KMS-11 (cell line): ENCODE results near the gene CHAF1B.

Experiments
- H2AFZ ChIP-seq: fragments of 200-600 bp; sonication (generic); 2 replicates; pipeline ENCODE4 v1.6.1; 2016; ENCODE audit warnings: antibody characterized with exemption, mixed run types, low read depth
- H3K27ac ChIP-seq: fragments of 200-600 bp; sonication (generic); 2 replicates; pipeline ENCODE4 v1.6.1; 2016; ENCODE audit warnings: mild to moderate bottlenecking, mixed run types
- H3K27me3 ChIP-seq: fragments of 200-600 bp; sonication (generic); 2 replicates; pipeline ENCODE4 v1.6.1; 2017; ENCODE audit warnings: mild to moderate bottlenecking, low read depth, mixed run types, moderate library complexity; ENCODE audit not compliant: insufficient read depth
- H3K36me3 ChIP-seq: fragments of 200-600 bp; sonication (generic); 2 replicates; pipeline ENCODE4 v1.6.1; 2017; ENCODE audit warnings: mild to moderate bottlenecking, mixed run types; ENCODE audit not compliant: insufficient read depth
- H3K4me1 ChIP-seq: fragments of 200-600 bp; sonication (generic); 2 replicates; pipeline ENCODE4 v1.6.1; 2016; ENCODE audit warnings: mild to moderate bottlenecking, low read depth, mixed run types; ENCODE audit not compliant: poor library complexity, severe bottlenecking
- H3K4me2 ChIP-seq: fragments of 200-600 bp; sonication (generic); 2 replicates; pipeline ENCODE4 v1.7.0; 2016; ENCODE audit warnings: mild to moderate bottlenecking, mixed run types
- H3K4me3 ChIP-seq: fragments of 200-600 bp; sonication (generic); IDR thresholded peaks from 2 replicates; pipeline ENCODE4 v1.6.1; 2017; ENCODE audit warnings: low read depth, low read length, mixed read lengths; ENCODE audit not compliant: insufficient read depth
- H3K79me2 ChIP-seq: fragments of 200-600 bp; sonication (generic); 2 replicates; pipeline ENCODE4 v1.6.1; 2016; ENCODE audit warnings: low read depth, mixed run types; ENCODE audit not compliant: insufficient read depth
- H3K9ac ChIP-seq: fragments of 200-600 bp; sonication (generic); 2 replicates; pipeline ENCODE4 v1.6.1; 2016; ENCODE audit warnings: mild to moderate bottlenecking, mixed run types
- H4K20me1 ChIP-seq: fragments of 200-600 bp; sonication (generic); 2 replicates; pipeline ENCODE4 v1.6.1; 2016; ENCODE audit warnings: mild to moderate bottlenecking, mixed run types; ENCODE audit not compliant: insufficient read depth
- CTCF ChIP-seq: fragments of 200-600 bp; sonication (generic); conservative IDR thresholded peaks from 2 replicates; pipeline ENCODE4 v1.6.1; 2017; ENCODE audit warnings: low read depth, mild to moderate bottlenecking, antibody characterized with exemption, low read length, moderate library complexity, mixed read lengths

The CHAF1B gene

GRCh38 chr21:36463991-36464390 lies 78.8 kb downstream of the CHAF1B start:
- H3K27me3 ChIP-seq = no peaks in the 10 kb centered on the region
- H3K4me3 ChIP-seq = no peak overlapping the region
- no peaks in the 10 kb centered on the region for H3K36me3 ChIP-seq
- no peak for TF ChIP-seq CTCF
- no peak overlapping the region for H2AFZ ChIP-seq
- no peak overlapping the region for H3K27ac ChIP-seq
- no peak overlapping the region for H3K9ac ChIP-seq
- H3K4me1 ChIP-seq = no peaks in the 10 kb centered on the region
- H4K20me1 ChIP-seq = no peaks in the 10 kb centered on the region
- H3K79me2 ChIP-seq = no peaks in the 10 kb centered on the region
- no peak overlapping the region for H3K4me2 ChIP-seq

DNA sequence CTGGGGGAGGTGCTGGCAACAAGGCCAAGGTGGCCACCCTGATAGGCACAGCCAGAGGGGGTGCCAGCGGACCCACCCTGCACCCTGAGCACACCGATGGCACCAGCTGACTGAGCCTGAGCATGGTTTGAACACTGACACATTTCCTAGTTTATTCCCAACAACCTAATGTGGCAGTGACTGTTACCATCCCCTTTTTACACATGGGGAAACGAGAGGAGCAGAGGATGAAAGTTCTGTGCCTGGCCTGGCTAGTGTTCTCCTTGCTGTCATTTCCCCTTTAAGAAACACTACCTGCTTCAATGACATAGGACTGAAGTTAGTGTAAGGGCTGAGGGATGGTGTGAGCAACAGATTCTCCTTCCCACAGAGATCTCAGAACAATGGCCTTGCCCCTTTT lies 79.4 kb downstream of the CHAF1B start:
- TF ChIP-seq CTCF = no peak
- Histone ChIP-seq H4K20me1 (no peaks in the 10 kb centered on the region), H3K36me3 (no peaks in the 10 kb centered on the region), H3K4me3 (no peak overlapping the region), H3K4me1 (no peaks in the 10 kb centered on the region), H3K27me3 (no peaks in the 10 kb centered on the region), H3K27ac (no peak overlapping the region), H3K9ac (no peak overlapping the region), H3K4me2 (no peak overlapping the region), H3K79me2 (no peaks in the 10 kb centered on the region), H2AFZ (no peak overlapping the region)

DNA sequence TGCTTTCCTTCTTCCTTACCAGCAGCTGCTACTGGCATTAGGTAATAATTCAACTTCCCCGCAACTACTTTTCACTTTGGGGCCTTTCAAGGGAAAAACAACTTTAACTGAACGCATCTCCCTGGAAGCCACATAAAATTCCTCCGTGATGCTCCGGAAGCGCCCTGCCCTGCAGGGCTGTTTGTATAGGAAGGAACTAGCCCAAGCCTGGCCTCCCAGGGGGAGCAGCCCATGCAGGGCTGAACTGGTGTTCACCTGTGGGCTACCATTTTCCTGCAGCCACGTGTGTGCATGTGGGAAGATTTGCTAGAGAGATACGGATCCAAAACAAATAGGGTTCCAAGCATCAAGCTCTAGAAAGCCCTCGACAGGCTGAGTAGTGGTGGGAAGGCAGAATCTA lies 80.3 kb downstream of the CHAF1B start:
- H3K27me3 ChIP-seq = no peaks in the 10 kb centered on the region
- no peak overlapping the region for H2AFZ ChIP-seq
- no peak for TF ChIP-seq CTCF
- no peaks in the 10 kb centered on the region for H4K20me1 ChIP-seq
- H3K4me3 ChIP-seq = no peak overlapping the region
- no peaks in the 10 kb centered on the region for H3K36me3 ChIP-seq
- no peak overlapping the region for H3K4me2 ChIP-seq
- no peak overlapping the region for H3K9ac ChIP-seq
- H3K27ac ChIP-seq = no peak overlapping the region
- H3K79me2 ChIP-seq = no peaks in the 10 kb centered on the region
- no peaks in the 10 kb centered on the region for H3K4me1 ChIP-seq

- Histone ChIP-seq H3K36me3 (no peaks in the 10 kb centered on the region), H3K79me2 (no peaks in the 10 kb centered on the region), H2AFZ (no peak overlapping the region), H3K9ac (no peak overlapping the region), H4K20me1 (no peaks in the 10 kb centered on the region), H3K4me3 (no peak overlapping the region), H3K27ac (no peak overlapping the region), H3K4me2 (no peak overlapping the region), H3K4me1 (no peaks in the 10 kb centered on the region), H3K27me3 (no peaks in the 10 kb centered on the region)
- TF ChIP-seq CTCF = no peak
These were observed 80.9 kb downstream of the CHAF1B start for GRCh38 chr21:36466061-36466511.
